ENCODE measurements around the gene CAPSL. TPM values are rescaled to one million over a fixed set of nuclear protein-coding genes. Genes with fewer than 3 reads are reported as not detected.
"Not testable (repeated sequence)": the region's sequence is repeated elsewhere in the genome, so short reads cannot be mapped to it uniquely, and the experiment has no call there.

CAPSL gene
- total RNA-seq = not detected

GRCh38 chr5:35938568-35939227, at the start of gene CAPSL:
Gene CAPSL (minus strand): TSS chr5:35938622. CDS start chr5:35921120, 17,502 bp downstream.
- Histone ChIP-seq H3K36me3 (no peaks in the 10 kb centered on the region), H3K4me1 (no peaks in the 10 kb centered on the region), H3K27ac (no peak within 1 kb of the TSS), H3K4me3 (no peak within 1 kb of the TSS), H3K9me3 (no peaks in the 10 kb centered on the region), H3K27me3 (no peaks in the 10 kb centered on the region)
- DNase-seq (ENCODE audit: low spot score) = no peak
- TF ChIP-seq CTCF (IDR thresholded peaks at IDR 0.05) = no peak

GRCh38 chr5:35987776-35988175, 49.4 kb upstream of the CAPSL start:
- Histone ChIP-seq H3K27me3 (no peaks in the 10 kb centered on the region), H3K9me3 (no peaks in the 10 kb centered on the region), H3K4me3 (no peak overlapping the region), H3K36me3 (no peaks in the 10 kb centered on the region), H3K27ac (no peak overlapping the region), H3K4me1 (no peaks in the 10 kb centered on the region)
- no peak for TF ChIP-seq CTCF (IDR thresholded peaks at IDR 0.05)
- DNase-seq (ENCODE audit: low spot score) = no peak

GRCh38 chr5:35979715-35980114, 41.3 kb upstream of the CAPSL start:
- Histone ChIP-seq H3K27me3 (no peaks in the 10 kb centered on the region), H3K36me3 (no peaks in the 10 kb centered on the region), H3K9me3 (no peaks in the 10 kb centered on the region), H3K4me1 (no peaks in the 10 kb centered on the region), H3K4me3 (no peak overlapping the region), H3K27ac (no peak overlapping the region)
- no peak for DNase-seq (ENCODE audit: low spot score)
- TF ChIP-seq CTCF (IDR thresholded peaks at IDR 0.05) = no peak

GRCh38 chr5:35976859-35977258, 38.4 kb upstream of the CAPSL start:
- H3K4me1 ChIP-seq; H3K36me3 ChIP-seq; H3K27me3 ChIP-seq; DNase-seq (ENCODE audit: low spot score); H3K9me3 ChIP-seq; H3K4me3 ChIP-seq; H3K27ac ChIP-seq: not testable (repeated sequence)

GRCh38 chr5:35974570-35974969, 36.1 kb upstream of the CAPSL start:
- DNase-seq (ENCODE audit: low spot score) = no peak

GRCh38 chr5:35971878-35972210, 33.4 kb upstream of the CAPSL start:
- Histone ChIP-seq H3K9me3 (no peaks in the 10 kb centered on the region), H3K36me3 (no peaks in the 10 kb centered on the region), H3K4me3 (no peak overlapping the region), H3K27ac (no peak overlapping the region), H3K27me3 (no peaks in the 10 kb centered on the region), H3K4me1 (no peaks in the 10 kb centered on the region)
- TF ChIP-seq CTCF (IDR thresholded peaks at IDR 0.05) = no peak
- DNase-seq (ENCODE audit: low spot score) = no peak

More at GRCh38 chr5:35974570-35974969, 36.1 kb upstream of the CAPSL start:
- Histone ChIP-seq H3K9me3 (no peaks in the 10 kb centered on the region), H3K4me1 (no peaks in the 10 kb centered on the region), H3K27me3 (no peaks in the 10 kb centered on the region), H3K4me3 (no peak overlapping the region), H3K36me3 (no peaks in the 10 kb centered on the region), H3K27ac (no peak overlapping the region)
- TF ChIP-seq CTCF (IDR thresholded peaks at IDR 0.05) = no peak
